Stimulated activated naive CD4-positive, alpha-beta T cell (primary cell): ENCODE data around the gene LSM11.

Experiments
- DNase-seq, 6 experiments: peaks; one replicate each; lab custom pipeline; 2025; lab: John Stamatoyannopoulos, UW

LSM11 gene

DNA sequence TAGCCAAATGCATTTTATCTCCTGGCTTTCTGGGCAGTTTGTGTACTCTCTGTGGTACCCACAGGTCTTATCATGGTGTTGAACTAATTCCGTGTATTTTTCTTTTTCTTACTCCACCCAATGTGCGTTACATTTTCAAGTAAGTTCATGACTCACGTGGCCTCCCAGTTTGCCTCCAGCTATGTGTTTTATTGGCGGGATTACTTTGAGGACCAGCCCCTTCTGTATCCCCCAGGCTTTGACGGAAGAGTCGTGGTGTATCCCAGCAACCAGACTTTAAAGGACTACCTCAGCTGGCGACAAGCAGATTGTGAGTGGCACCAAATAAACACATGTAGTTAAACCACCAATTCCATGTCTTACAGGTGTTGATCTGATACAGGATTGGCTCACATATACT, 9.1 kb upstream of the LSM11 start:
- no peak for DNase-seq

GRCh38 chr5:157735991-157736390, 7.5 kb upstream of the LSM11 start:
- DNase-seq, result no peak

DNA sequence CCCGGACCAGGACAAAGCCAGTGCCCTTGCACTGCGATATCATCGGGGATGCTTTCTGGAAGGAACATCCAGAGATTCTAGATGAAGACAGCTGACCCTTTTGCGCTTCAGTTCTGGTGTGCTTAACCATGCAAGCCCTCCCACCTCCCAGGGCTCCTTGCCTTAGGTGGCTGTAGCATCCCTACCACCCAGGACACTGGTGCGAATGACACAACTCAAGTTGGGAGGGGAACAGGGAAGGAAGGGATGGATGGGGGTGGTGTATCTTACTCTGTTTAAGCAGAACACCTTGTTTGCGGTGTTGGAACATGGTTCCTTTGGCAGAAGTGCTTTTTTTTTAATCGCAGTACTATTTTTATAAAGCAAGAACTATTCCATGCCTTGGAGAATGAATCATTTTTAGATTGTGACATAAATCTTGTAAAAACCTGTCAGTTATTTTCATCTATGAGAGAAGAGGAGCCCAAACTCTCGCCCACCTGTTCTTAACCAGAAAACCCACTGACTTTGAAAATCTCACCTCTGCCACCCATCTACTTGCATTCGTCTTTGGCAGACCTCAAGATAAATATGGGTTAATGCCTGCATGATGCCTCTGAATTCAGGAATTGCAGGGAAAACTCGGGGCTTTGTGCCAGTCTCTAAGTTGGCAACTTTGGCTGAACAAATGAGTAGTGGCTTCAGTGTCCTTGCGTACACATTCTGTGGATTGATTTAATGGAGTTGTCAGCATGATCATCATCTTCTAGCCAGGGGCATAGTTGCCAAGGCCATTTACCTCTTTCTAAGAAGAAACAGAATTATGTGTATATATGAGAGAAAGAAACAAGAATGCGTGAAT, 3.9 kb upstream of the LSM11 start:
- no peak for DNase-seq

DNA sequence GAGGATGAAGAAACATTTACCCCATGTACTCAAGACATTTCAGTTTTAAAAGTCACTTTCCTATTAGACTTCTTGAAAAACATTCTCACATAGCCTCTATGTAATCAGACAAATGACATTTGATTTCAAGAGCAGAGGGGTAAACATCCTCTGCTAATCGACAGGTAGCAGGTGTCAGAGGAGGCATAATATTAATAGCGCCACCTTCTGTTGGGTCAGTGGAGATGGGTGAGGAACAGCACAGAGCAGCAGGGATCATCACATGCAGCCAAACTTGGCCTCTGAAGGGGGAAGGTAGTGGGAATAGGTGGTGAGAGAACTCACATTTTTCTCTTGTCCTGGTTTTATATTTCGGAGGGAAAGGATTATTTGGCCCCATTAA, 3.3 kb upstream of the LSM11 start:
- DNase-seq, result peak in 2 of 6 experiments; percentile 8 to 27

- DNase-seq, result no peak
Observed at GRCh38 chr5:157741131-157741530, 2.4 kb upstream of the LSM11 start.

DNA sequence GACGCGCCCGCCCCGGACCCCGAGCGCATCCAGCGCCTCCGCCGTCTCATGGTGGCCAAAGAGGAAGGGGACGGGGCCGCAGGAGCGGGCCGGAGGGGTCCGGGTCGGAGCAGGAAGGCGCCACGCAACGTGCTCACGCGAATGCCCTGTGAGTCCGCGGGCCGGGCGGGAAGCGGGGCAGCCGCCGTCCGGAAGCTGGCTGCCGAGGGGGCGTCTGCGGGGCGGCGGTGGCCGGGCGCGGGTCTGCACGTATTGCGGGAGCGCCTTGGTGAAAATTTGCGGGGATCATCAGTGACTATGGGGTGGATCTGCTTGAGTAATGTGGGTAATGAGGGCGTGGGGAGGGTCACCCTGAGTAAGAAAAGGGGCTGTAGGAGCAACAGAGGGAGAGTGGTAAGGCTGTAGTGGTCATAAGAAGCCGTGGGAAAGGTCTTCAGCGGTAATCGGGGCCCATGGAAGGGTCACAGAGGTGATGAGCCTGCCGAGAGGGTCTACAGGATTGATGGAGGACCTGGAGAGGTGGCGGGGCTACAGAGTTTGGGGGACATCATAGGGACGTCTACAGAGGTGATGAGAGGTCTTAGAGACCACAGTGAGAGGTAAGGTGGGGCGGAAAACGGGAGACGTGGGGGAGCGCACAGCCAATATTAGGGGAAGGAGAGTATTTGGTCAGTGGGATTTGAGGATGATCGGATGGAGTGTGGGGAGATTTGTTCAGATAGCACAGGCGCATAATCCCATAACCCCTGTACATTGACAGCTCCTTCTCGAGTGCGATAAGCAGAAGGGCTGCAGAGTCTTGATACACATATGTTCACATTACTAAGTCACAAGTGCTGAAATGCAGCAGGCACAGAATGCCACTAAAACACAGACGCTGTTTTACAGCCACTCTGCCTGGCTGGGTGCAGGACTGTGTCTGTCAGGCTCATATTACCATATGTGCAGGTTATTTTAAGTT, 819 bp downstream of the LSM11 start:
- peak in 2 of 6 experiments; percentile 18 to 20 for DNase-seq

DNA sequence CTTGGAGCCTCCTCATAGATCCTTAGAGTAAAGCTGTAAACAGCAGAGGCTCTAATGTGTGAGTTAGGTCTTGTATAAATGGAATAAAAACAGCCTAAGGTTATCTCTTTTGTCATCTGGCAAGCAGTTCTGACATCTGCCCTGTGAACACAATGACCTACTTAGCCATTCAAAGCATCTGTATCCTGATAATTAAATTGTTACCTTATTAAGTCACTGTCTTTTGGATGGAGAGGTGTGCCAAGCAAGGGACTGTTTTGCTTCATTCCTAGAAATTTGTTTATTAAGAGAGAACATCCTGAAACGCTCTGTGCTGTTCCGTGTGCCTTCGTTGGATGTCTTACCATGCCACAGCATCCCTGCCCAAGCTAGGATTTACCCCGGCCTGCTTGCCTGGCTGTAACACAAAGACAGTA, 1.5 kb downstream of the LSM11 start:
- DNase-seq, result no peak

GRCh38 chr5:157747173-157747740, 3.7 kb downstream of the LSM11 start:
- no peak for DNase-seq

DNA sequence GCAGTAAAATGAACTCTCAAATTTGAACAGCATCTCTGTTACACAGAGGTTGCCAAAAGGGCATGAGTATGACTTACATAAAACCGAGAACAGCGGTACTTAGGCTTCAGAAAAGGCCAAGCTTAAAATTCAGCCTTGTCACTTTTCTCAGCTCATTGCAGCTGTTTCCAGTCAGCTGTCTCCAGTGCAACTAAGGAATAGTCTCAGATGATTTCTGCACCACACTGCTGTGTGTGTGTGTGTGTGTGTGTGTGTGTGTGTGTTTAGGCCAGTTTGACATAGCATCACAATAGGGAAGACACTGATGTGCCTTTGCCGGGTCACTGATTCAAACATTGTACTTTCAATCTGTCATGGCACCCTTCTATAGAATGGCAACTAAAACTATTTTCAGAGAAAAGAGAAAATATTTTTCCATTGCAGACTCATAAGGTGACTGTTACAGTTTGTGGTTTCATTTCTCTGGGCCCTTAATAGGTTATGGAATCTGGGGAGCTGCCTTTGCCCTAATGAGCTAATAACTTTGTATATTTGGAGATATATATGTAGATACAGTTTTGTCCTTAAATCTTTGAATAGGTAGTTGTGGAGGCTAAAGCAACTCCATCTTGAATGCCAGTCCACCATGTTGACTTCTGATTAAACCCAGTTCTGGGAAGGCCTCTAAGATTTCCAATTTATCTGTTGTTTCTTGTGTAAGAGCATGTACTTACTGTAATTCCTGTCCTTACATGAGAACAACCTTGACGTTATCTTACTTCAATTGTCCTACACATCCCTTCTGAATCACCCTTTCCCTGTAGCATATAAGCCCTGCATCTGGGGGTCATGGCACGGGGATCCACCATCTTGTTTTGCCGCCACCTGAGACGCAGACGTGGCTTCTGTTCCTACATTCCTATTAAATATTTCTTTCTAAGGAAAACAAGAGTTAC, 4.5 kb downstream of the LSM11 start:
- DNase-seq, result no peak

DNA sequence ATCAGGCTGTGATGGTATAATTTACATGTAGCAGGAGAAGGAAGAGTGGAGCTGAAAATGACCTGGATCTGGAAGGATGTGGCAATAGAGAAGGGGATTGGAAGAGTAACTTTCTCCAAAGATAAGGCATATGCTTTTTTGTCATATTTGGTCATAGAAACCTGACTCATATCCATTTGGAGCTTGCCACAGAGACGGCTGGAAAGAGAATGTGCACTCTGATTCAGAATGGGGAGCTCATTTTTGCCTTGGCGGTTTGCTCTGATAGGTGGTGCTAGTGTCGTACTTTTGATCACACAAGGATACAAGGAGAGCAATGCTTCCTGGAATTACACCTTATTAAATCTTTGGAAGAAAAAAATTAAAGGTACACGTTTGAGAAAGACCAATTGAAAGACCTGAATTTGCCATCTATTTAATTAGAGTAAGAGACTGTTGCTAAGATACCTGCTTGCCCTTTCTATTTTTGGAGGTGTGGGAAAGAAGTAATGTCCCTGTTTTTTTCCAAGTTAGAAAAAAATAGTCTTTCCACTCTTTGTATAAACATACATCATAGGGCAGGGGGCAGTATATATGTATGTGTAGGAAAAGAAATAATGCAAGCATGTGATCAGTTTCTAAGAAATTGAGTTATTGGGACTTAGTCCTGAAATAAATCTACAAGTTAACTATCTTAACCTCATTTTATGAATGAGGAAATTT, 5.4 kb downstream of the LSM11 start:
- no peak for DNase-seq

- no peak for DNase-seq
Observed at GRCh38 chr5:157749462-157749799, 5.9 kb downstream of the LSM11 start.

GRCh38 chr5:157750320-157750719, 6.8 kb downstream of the LSM11 start:
- DNase-seq, result no peak

DNA sequence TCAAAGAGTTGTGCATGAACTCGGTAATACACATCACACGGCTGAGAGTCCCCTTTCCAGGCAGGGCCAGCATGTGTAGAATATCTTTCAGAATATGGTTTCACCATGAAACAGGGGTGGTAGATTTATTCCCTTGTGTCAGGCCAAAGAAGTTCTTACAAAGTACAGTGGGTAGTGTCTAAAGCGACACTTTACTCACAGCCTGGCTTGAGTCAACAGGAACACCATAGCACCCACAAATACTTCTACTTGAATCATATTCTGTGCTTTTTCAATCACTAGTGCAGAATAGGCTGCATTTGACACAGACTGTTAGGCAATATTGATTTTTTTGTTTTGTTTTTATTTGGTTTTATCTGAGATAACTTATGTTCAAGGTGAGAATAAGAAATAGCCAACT, 12.6 kb downstream of the LSM11 start:
- DNase-seq, result no peak

DNA sequence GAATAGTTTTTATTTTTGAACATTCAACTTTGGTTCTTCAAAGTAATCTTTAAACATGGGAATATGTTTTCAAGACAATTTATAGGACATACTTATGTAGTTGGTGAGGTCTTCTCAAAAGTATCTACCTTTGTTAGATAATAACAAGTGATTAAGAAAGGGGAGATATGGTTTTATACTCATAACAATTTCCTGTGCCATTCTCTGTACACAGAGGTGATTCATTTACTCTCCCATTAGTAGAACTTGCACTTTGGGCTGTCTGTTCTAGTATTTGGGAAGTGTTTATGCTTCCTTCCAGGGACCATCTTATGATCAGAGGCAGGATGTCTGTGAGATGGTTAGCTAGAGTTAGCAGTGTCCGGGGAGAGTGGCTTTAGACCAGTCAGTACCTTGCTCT, 15.2 kb downstream of the LSM11 start:
- DNase-seq, result no peak

- peak in 2 of 6 experiments; percentile 26 to 44 for DNase-seq
Observed at GRCh38 chr5:157761690-157762621, 18.4 kb downstream of the LSM11 start.

- no peak for DNase-seq
Observed at GRCh38 chr5:157764531-157764930, 21.0 kb downstream of the LSM11 start.

- DNase-seq, result no peak
Observed at GRCh38 chr5:157766442-157766841, 22.9 kb downstream of the LSM11 start.

- DNase-seq, result no peak
Observed at GRCh38 chr5:157766902-157767301, 23.4 kb downstream of the LSM11 start.

DNA sequence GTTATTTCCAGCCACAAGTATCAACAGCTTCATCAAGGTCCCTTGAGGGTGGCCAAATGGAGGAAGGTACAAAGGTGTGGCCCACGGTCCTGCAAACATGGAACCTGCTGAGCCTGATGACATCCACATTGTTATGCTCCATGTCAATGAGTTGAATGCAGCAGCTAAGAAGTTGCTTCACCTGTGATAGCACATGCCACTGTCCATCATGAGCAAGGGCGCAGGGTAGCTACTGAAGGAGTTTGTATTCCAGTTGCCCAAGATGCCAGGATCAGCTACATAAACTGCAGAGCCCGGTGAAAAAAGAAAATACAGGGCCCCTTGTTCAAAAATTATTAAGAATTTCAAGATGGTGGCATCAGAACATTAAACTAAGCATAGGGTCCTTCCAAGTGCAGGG, 24.2 kb downstream of the LSM11 start:
- DNase-seq, result no peak

GRCh38 chr5:157770665-157771064, 27.2 kb downstream of the LSM11 start:
- no peak for DNase-seq
